T-helper 2 cell treated with Interferon-gamma antibody and Interleukin-4, amounts not matched to agents 5 μg/mL and 100 μg/mL, for 36 hours (primary cell): ENCODE data around the gene CCNY.

ENCODE experiments used
- DNase-seq: peaks from one replicate; pipeline ENCODE4 v3.0.0; 2021; ENCODE audit warnings: low spot score
- H3K27ac Mint-ChIP-seq: one replicate; pipeline ENCODE4 v1.8.0; 2021; ENCODE audit warnings: mild to moderate bottlenecking, mixed read lengths
- H3K27me3 Mint-ChIP-seq: one replicate; pipeline ENCODE4 v1.8.0; 2021; ENCODE audit warnings: low read depth, mixed read lengths
- H3K36me3 Mint-ChIP-seq: one replicate; pipeline ENCODE4 v1.8.0; 2021; ENCODE audit warnings: low read depth, mixed read lengths
- H3K4me1 Mint-ChIP-seq: one replicate; pipeline ENCODE4 v1.8.0; 2021; ENCODE audit warnings: low read depth, mixed read lengths
- H3K4me3 Mint-ChIP-seq: one replicate; pipeline ENCODE4 v1.8.0; 2022; ENCODE audit warnings: mild to moderate bottlenecking, moderate library complexity, mixed read lengths
- H3K9me3 Mint-ChIP-seq: one replicate; pipeline ENCODE4 v1.8.0; 2021; ENCODE audit warnings: mixed read lengths

CCNY gene

DNA sequence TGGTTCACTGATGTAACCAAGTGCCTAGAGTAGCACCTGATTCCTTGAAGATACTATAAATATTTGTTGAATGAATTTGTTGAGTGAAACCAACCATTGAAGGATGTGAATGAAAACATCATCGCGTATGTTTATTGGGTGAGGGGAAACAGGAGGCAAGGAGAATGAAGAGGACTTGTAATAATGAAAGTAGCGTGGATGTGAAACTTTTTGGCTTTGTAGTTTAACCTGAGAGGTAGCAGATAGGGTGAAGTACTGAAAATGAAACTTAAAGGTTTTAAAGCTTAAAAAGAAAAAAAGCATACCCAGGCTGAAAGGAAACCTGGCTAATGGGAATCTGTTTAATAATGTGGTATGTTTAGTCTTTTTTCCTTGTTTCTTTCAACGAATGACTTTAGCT lies 5.2 kb downstream of the CCNY start:
- Mint-ChIP-seq H3K27me3 (no peaks in the 10 kb centered on the region), H3K4me3 (peak overlapping the region; percentile 45), H3K4me1 (peaks cover 55% of the 10 kb centered on the region), H3K9me3 (no peaks in the 10 kb centered on the region), H3K27ac (peak overlapping the region; percentile 76), H3K36me3 (peaks cover 5% of the 10 kb centered on the region)
- peak; percentile 34 for DNase-seq

DNA sequence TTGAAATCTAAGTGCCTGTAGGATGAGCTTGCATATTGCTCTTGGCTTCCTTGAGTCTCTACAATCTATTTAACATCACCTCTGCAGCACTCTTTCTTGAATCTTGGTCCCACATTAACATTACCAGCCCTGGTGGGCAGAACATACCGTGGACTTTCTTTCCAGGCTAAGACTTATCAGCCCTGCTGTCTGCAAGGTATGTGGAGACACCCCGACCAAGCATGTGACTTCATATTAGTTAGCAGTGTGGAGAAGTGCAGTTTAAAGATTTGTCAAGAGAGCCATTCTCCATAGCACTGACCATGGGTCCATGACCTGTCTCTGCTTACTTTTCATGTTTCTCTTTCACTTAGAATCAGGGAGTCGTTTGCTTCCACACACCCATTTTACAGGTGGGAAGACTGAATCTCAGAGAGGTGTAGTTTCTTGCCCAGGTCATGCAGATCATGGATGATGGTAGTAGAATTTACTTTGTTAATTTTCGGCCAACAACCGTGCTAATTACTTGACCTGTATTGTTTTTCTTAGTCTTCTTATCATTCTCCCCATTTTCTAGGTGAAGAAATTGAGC lies 6.0 kb downstream of the CCNY start:
- peak overlapping the region; percentile 45 for H3K4me3 Mint-ChIP-seq
- no peaks in the 10 kb centered on the region for H3K9me3 Mint-ChIP-seq
- H3K36me3 Mint-ChIP-seq: peaks cover 5% of the 10 kb centered on the region
- H3K4me1 Mint-ChIP-seq: peaks cover 55% of the 10 kb centered on the region
- no peaks in the 10 kb centered on the region for H3K27me3 Mint-ChIP-seq
- peak overlapping the region; percentile 76 for H3K27ac Mint-ChIP-seq
- no peak for DNase-seq

DNA sequence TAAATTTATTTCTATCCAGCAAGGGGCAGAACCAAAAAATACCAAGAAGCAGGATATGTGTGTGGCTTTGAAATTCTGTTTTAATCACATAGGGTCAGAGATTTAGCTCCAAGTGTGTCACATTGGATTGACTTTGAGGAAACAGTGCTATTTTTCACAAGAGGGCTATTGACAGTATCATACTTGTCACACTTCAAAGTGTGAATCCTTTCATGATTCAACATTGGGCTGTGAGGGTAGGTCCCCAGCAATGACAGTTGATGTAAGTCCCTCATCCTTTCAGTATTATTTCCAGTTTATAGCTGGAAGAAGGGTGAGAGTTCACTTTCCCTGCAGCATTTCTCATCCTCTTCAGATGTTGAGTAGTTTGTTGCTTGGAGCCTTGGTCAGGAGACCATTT lies 7.4 kb downstream of the CCNY start:
- Mint-ChIP-seq H3K27me3 (no peaks in the 10 kb centered on the region), H3K4me1 (peaks cover 46% of the 10 kb centered on the region), H3K27ac (no peak overlapping the region), H3K36me3 (peaks cover 2% of the 10 kb centered on the region), H3K9me3 (no peaks in the 10 kb centered on the region), H3K4me3 (no peak overlapping the region)
- DNase-seq: no peak

DNA sequence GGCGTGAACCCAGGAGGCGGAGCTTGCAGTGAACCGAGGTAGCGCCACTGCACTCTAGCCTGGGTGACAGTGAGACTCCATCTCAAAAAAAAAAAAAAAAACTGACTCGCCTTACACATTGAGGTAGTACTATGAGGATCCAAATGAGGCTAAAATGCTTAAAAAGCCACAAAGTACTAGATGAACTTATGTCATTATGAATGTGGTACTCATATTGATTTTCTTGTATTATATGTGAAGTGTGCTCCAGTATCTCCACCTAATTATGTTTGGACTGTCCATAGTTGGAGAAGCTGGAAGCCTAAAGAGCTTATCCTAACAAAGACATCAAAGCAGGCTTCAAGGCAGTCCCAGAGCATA lies 9.1 kb downstream of the CCNY start:
- Mint-ChIP-seq H3K9me3 (no peaks in the 10 kb centered on the region), H3K27ac (no peak overlapping the region), H3K4me3 (no peak overlapping the region), H3K27me3 (no peaks in the 10 kb centered on the region), H3K4me1 (peaks cover 38% of the 10 kb centered on the region), H3K36me3 (peaks cover 2% of the 10 kb centered on the region)
- no peak for DNase-seq

- H3K9me3 Mint-ChIP-seq: no peaks in the 10 kb centered on the region
- H3K27me3 Mint-ChIP-seq: no peaks in the 10 kb centered on the region
- no peak for DNase-seq
- no peak overlapping the region for H3K27ac Mint-ChIP-seq
- no peak overlapping the region for H3K4me3 Mint-ChIP-seq
- H3K4me1 Mint-ChIP-seq: peaks cover 36% of the 10 kb centered on the region
- H3K36me3 Mint-ChIP-seq: peaks cover 2% of the 10 kb centered on the region
Observed at GRCh38 chr10:35346248-35346647, 9.9 kb downstream of the CCNY start.

- DNase-seq: no peak
- Mint-ChIP-seq H3K27ac (no peak overlapping the region), H3K4me3 (no peak overlapping the region), H3K9me3 (no peaks in the 10 kb centered on the region), H3K4me1 (peaks cover 33% of the 10 kb centered on the region), H3K27me3 (no peaks in the 10 kb centered on the region), H3K36me3 (peaks cover 2% of the 10 kb centered on the region)
Observed at GRCh38 chr10:35347121-35347562, 10.8 kb downstream of the CCNY start.

- no peak overlapping the region for H3K27ac Mint-ChIP-seq
- peaks cover 34% of the 10 kb centered on the region for H3K4me1 Mint-ChIP-seq
- peaks cover 2% of the 10 kb centered on the region for H3K36me3 Mint-ChIP-seq
- H3K9me3 Mint-ChIP-seq: no peaks in the 10 kb centered on the region
- H3K27me3 Mint-ChIP-seq: no peaks in the 10 kb centered on the region
- no peak overlapping the region for H3K4me3 Mint-ChIP-seq
- no peak for DNase-seq
Observed at GRCh38 chr10:35347899-35348608, 11.7 kb downstream of the CCNY start.

DNA sequence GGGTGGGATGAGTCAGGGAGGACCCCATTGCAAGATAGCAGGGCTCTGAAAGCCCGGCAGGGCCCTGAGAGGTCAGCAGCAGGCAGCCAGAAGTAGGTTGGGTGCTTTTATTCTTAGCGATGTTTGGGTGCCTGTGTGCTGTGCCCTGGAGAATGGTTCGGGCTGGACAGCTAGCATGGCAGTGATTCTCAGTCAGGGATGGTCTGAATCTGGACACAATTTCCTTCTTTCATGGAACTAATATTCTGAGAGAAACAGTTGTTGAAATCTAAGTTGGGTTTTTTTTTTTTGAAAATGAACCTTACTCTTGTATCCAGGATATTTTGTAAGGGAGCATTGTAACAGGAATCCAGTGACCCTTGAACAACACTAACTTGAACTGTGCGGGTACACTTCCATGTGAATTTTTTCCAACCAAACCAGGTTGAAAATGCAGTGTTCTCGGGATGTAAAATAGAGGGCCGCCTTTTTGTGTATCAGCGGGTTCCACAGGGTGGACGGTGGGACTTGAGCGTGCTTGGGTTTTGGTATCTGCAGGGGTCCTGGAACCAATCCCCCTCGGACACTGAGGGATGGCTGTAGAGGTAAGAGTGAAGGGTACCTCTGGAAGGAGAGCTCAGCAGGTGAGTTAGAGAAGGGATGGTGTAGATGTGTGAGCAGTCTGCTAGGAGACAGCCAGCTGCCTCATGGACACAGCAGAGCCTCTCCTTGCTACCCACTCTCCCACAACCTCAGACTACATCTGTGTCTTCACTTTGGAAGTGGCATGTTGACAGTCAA lies 12.5 kb downstream of the CCNY start:
- H3K36me3 Mint-ChIP-seq: peaks cover 2% of the 10 kb centered on the region
- no peak for DNase-seq
- H3K9me3 Mint-ChIP-seq: no peaks in the 10 kb centered on the region
- H3K4me3 Mint-ChIP-seq: no peak overlapping the region
- no peak overlapping the region for H3K27ac Mint-ChIP-seq
- peaks cover 37% of the 10 kb centered on the region for H3K4me1 Mint-ChIP-seq
- H3K27me3 Mint-ChIP-seq: no peaks in the 10 kb centered on the region

DNA sequence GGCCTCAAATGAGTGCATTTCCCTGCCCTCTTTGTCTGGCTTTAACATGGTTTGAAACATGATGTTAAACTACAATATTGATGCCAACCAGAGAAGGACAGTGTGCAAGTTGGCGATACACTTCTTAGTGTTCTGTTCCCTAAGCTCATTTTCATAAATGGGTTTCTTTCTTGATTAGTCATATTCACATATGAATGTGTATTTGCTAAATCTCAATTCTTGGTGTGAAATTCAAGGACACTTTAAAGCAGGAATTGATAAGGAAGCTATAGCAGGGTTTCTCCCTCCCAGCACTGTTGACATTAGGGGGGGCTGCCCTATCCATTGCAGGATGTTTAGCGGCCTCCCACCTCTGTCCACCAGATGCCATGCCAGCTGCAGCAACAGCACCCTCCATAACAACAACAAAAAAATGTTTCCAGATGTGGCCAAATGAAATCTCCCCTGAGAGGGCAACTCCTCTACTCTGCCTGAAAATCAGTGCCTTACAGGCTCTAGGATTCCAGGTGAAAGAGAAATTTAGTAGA lies 13.1 kb downstream of the CCNY start:
- Mint-ChIP-seq H3K4me1 (peaks cover 40% of the 10 kb centered on the region), H3K27me3 (no peaks in the 10 kb centered on the region), H3K4me3 (no peak overlapping the region), H3K27ac (no peak overlapping the region), H3K36me3 (peaks cover 2% of the 10 kb centered on the region), H3K9me3 (no peaks in the 10 kb centered on the region)
- DNase-seq: no peak

- Mint-ChIP-seq H3K27ac (no peak overlapping the region), H3K4me1 (peaks cover 45% of the 10 kb centered on the region), H3K36me3 (peaks cover 1% of the 10 kb centered on the region), H3K4me3 (no peak overlapping the region), H3K27me3 (no peaks in the 10 kb centered on the region), H3K9me3 (no peaks in the 10 kb centered on the region)
- no peak for DNase-seq
Observed at GRCh38 chr10:35351021-35351420, 14.7 kb downstream of the CCNY start.

DNA sequence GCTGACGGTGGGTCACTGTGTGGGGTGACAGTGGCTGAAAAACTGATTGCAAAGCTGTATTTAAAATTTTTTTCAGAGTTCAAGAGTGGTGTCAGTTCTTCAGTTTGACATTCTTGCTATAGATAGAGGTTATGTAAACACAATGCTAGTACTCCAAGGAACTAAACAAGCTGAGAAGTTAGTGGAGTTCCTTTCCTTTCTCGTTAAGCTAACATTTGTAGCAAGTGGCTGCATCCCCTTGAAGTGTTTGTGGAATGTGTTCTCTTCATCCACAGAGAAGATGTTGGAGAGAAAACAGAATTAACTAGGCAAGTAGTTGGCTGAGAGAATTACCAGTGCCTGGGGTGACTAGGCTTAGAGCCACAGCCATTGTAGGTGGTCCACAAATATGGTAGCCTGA lies 15.8 kb downstream of the CCNY start:
- H3K9me3 Mint-ChIP-seq: no peaks in the 10 kb centered on the region
- H3K27me3 Mint-ChIP-seq: no peaks in the 10 kb centered on the region
- no peak overlapping the region for H3K27ac Mint-ChIP-seq
- H3K36me3 Mint-ChIP-seq: peaks cover 1% of the 10 kb centered on the region
- DNase-seq: no peak
- H3K4me3 Mint-ChIP-seq: peak overlapping the region; percentile 29
- peaks cover 55% of the 10 kb centered on the region for H3K4me1 Mint-ChIP-seq

DNA sequence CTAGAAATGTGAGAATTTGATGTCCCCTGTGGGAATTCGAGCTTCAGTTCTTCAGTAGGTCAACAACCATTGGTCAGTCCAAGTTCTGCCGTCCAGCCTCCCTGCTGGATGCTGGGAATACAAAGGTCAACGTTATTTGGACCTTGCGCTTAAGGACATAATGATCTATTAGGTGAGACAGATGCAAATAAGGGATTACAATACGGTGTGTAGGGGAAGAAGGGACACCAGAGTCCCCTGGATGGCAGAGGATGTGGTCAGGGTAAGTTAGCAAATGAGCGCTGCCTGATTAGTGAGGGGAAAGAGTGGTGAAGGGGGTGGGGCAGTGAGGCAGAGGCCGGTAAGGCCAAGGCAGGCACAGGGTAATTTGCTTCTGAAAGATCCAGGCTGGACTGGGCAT lies 16.2 kb downstream of the CCNY start:
- no peak for DNase-seq
- H3K27ac Mint-ChIP-seq: no peak overlapping the region
- H3K9me3 Mint-ChIP-seq: no peaks in the 10 kb centered on the region
- H3K36me3 Mint-ChIP-seq: peaks cover 1% of the 10 kb centered on the region
- peak overlapping the region; percentile 29 for H3K4me3 Mint-ChIP-seq
- no peaks in the 10 kb centered on the region for H3K27me3 Mint-ChIP-seq
- peaks cover 56% of the 10 kb centered on the region for H3K4me1 Mint-ChIP-seq

DNA sequence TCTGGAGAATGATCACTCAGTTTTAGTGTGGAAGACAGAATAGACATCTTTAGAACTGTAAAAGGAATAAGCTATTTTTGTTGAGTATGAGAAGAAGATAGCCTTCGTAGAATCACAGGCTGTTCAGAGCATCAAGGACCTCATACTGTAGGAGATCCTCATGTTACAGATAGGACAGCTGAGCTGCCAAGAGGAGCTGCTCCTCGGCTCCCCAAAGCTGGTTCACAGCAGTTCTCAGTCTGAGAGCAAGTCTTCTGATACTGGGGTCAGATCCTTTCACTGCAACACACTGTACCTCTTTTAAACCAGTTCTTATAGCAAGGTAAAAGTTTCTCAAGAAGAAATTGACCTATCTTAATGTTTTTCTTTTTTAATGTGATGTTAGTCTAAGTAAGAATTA lies 17.1 kb downstream of the CCNY start:
- no peak overlapping the region for H3K4me3 Mint-ChIP-seq
- no peak overlapping the region for H3K27ac Mint-ChIP-seq
- no peaks in the 10 kb centered on the region for H3K9me3 Mint-ChIP-seq
- H3K36me3 Mint-ChIP-seq: peaks cover 1% of the 10 kb centered on the region
- H3K4me1 Mint-ChIP-seq: peaks cover 59% of the 10 kb centered on the region
- DNase-seq: no peak
- H3K27me3 Mint-ChIP-seq: no peaks in the 10 kb centered on the region

DNA sequence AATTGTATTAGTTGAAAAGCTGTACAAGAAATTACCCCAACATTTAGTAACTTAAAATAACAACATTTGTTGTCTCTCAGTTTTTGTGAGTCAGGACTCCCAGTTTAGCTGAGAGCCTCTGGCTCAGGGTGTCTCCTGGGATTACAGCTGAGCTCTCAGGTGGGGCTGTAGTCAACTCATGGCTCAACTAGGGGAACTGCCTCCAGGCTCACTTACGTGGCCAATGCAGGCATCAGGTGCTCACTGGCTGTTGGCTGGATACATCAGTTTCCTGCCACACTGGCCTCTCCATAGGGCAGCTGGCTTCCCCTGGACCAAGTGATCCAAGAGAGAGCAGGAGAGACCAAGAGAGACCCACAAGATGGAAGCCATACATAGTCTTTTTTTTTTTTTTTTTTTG lies 17.5 kb downstream of the CCNY start:
- no peak overlapping the region for H3K27ac Mint-ChIP-seq
- H3K4me1 Mint-ChIP-seq: peaks cover 59% of the 10 kb centered on the region
- no peaks in the 10 kb centered on the region for H3K27me3 Mint-ChIP-seq
- no peak for DNase-seq
- H3K36me3 Mint-ChIP-seq: peaks cover 1% of the 10 kb centered on the region
- H3K4me3 Mint-ChIP-seq: no peak overlapping the region
- no peaks in the 10 kb centered on the region for H3K9me3 Mint-ChIP-seq
